Measurements from ENCODE around the gene LCOR.

- TF ChIP-seq, protein P1, sequence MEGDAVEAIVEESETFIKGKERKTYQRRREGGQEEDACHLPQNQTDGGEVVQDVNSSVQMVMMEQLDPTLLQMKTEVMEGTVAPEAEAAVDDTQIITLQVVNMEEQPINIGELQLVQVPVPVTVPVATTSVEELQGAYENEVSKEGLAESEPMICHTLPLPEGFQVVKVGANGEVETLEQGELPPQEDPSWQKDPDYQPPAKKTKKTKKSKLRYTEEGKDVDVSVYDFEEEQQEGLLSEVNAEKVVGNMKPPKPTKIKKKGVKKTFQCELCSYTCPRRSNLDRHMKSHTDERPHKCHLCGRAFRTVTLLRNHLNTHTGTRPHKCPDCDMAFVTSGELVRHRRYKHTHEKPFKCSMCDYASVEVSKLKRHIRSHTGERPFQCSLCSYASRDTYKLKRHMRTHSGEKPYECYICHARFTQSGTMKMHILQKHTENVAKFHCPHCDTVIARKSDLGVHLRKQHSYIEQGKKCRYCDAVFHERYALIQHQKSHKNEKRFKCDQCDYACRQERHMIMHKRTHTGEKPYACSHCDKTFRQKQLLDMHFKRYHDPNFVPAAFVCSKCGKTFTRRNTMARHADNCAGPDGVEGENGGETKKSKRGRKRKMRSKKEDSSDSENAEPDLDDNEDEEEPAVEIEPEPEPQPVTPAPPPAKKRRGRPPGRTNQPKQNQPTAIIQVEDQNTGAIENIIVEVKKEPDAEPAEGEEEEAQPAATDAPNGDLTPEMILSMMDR (IDR thresholded peaks at IDR 0.05): no peak
- no peak for TF ChIP-seq POLR2A (IDR thresholded peaks at IDR 0.05)
- no peak for TF ChIP-seq POLR2AphosphoS5 (IDR thresholded peaks at IDR 0.05)
Measured at GRCh38 chr10:97013983-97014382, 181.9 kb downstream of the LCOR start.
